ENCODE measurements around the gene GUCY2C. TPM values are rescaled to one million over a fixed set of nuclear protein-coding genes. Genes with fewer than 3 reads are reported as not detected.

GUCY2C gene
- not detected in 2 replicates for total RNA-seq

DNA sequence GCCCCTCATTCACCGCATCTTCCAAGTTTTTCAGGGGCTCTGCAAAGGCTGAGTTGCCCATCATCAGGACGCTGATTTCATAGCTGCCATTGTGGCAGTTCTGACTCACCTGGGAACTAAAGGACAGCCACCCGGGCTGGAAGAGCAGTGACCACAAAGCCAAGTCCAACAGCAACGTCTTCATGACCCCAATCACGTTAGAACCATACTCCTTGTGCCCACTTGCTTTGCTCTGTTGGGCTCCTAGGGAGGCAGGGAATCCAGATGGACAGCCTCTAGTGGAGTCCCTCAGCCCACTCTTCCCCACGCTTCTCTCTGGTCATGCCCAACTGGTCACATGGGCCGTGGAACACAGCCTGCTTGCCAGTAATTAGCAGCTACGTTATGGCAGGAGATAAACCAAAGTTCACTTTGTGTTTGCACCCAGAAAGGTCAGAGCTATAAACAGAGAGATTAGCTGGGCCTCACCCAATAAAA, at the start of gene GUCY2C:
GUCY2C (minus strand) TSS at position 335 of the 477 bp plus-strand sequence; CDS start at position 184, 151 bp downstream.

GRCh38 chr12:14567351-14568162, 128.8 kb downstream of the GUCY2C start, which contains the start of gene PLBD1:
TSS of gene PLBD1 (minus strand) at chr12:14567883. CDS start at chr12:14567696, 187 bp downstream.

Other genes with a start within 250 kb of the GUCY2C start
- 2.3 and 3.3 TPM in 2 replicates for gene PLBD1, start 128.7 kb downstream of the GUCY2C start, total RNA-seq
- 10.8 and 10.9 TPM in 2 replicates for gene WBP11, start 106.9 kb upstream of the GUCY2C start, total RNA-seq
- gene C12orf60, start 107.1 kb upstream of the GUCY2C start, total RNA-seq: 0.99 and 1.3 TPM in 2 replicates
- gene SMCO3, start 117.6 kb upstream of the GUCY2C start, total RNA-seq: 0.15 and 0.17 TPM in 2 replicates
- 0.44 TPM in 1 of 2 replicates, not detected in the other for gene ART4, start 146.9 kb upstream of the GUCY2C start, total RNA-seq
- gene MGP, start 189.3 kb upstream of the GUCY2C start, total RNA-seq: 3.5 and 4.1 TPM in 2 replicates
- gene ERP27, start 241.9 kb upstream of the GUCY2C start, total RNA-seq: not detected in 2 replicates